Osteoblast (primary cell): ENCODE results near the gene CA5A. TPM values are rescaled to one million over a fixed set of nuclear protein-coding genes. Genes with fewer than 3 reads are reported as not detected.
A peak's percentile ranks its signal among the peaks of the same experiment; 100 is the strongest.

ENCODE experiments used
- DNase-seq: peaks from one replicate; pipeline ENCODE4 v3.0.0; 2011; ENCODE audit warnings: low spot score, mixed read lengths; ENCODE audit not compliant: insufficient read length; ENCODE audit errors: missing footprints
- H2AFZ ChIP-seq: 2 replicates; pipeline ENCODE4 v1.6.0; 2011; ENCODE audit warnings: mild to moderate bottlenecking, low read length
- H3K27ac ChIP-seq: 2 replicates; pipeline ENCODE4 v1.5.1; 2011; ENCODE audit warnings: mild to moderate bottlenecking, low read depth, low read length, moderate library complexity
- H3K27me3 ChIP-seq: 2 replicates; pipeline ENCODE4 v1.6.0; 2012; ENCODE audit warnings: mild to moderate bottlenecking, control low read depth, inconsistent platforms, low read length, moderate library complexity; ENCODE audit not compliant: insufficient read depth
- H3K36me3 ChIP-seq: 2 replicates; pipeline ENCODE4 v1.5.1; 2011; ENCODE audit warnings: mild to moderate bottlenecking, low read length, control low read depth, moderate library complexity; ENCODE audit not compliant: insufficient read depth
- H3K4me1 ChIP-seq: 2 replicates; pipeline ENCODE4 v1.5.1; 2011; ENCODE audit warnings: mild to moderate bottlenecking, low read length, control low read depth, moderate library complexity; ENCODE audit not compliant: insufficient read depth
- H3K4me2 ChIP-seq: 2 replicates; pipeline ENCODE4 v1.6.0; 2011; ENCODE audit warnings: mild to moderate bottlenecking, low read length; ENCODE audit not compliant: insufficient read depth
- H3K4me3 ChIP-seq: fragments of 200-600 bp; sonication (generic); 3 replicates; pipeline ENCODE4 v1.5.1; 2012; ENCODE audit warnings: mild to moderate bottlenecking, low read length, inconsistent platforms; ENCODE audit not compliant: insufficient read depth
- H3K79me2 ChIP-seq: 2 replicates; pipeline ENCODE4 v1.6.0; 2012; ENCODE audit warnings: mild to moderate bottlenecking, low read length, control low read depth, inconsistent platforms; ENCODE audit not compliant: insufficient read depth
- H3K9me3 ChIP-seq: 2 replicates; pipeline ENCODE4 v1.5.1; 2011; ENCODE audit warnings: low read depth, low read length, control low read depth
- H4K20me1 ChIP-seq: 2 replicates; pipeline ENCODE4 v1.6.0; 2012; ENCODE audit warnings: mild to moderate bottlenecking, low read length, control low read depth; ENCODE audit not compliant: insufficient read depth
- CTCF ChIP-seq: IDR thresholded peaks from 2 replicates; pipeline ENCODE4 v1.5.1; 2011; ENCODE audit warnings: mild to moderate bottlenecking, low read depth, low read length, moderate library complexity; ENCODE audit errors: extremely low read depth
- total RNA-seq: library from RNA; depleted of rRNA; stranded (reverse); fragments of >200 nt; gene quantifications from 2 replicates; pipeline ENCODE4 v1.2.3, GENCODE V29; 2012

The CA5A gene
- total RNA-seq, 1 donor, result not detected

GRCh38 chr16:87949071-87949744 is 12.9 kb upstream of the CA5A start:
- Histone ChIP-seq H3K36me3 (peaks cover 4% of the 10 kb centered on the region), H3K27ac (no peak overlapping the region), H3K4me1 (peaks cover 15% of the 10 kb centered on the region), H3K79me2 (peaks cover 26% of the 10 kb centered on the region), H2AFZ (peak overlapping the region; percentile 9), H4K20me1 (no peaks in the 10 kb centered on the region), H3K4me2 (no peak overlapping the region), H3K27me3 (no peaks in the 10 kb centered on the region), H3K4me3 (no peak overlapping the region), H3K9me3 (no peaks in the 10 kb centered on the region)
- TF ChIP-seq CTCF, result no peak
- DNase-seq, result peak; percentile 72

GRCh38 chr16:87948735-87949070 is 12.4 kb upstream of the CA5A start:
- peak overlapping the region; percentile 9 for H2AFZ ChIP-seq
- peaks cover 15% of the 10 kb centered on the region for H3K4me1 ChIP-seq
- no peak overlapping the region for H3K4me2 ChIP-seq
- H3K36me3 ChIP-seq, result peaks cover 4% of the 10 kb centered on the region
- no peak overlapping the region for H3K27ac ChIP-seq
- H3K9me3 ChIP-seq, result no peaks in the 10 kb centered on the region
- no peaks in the 10 kb centered on the region for H3K27me3 ChIP-seq
- no peak overlapping the region for H3K4me3 ChIP-seq
- DNase-seq, result no peak
- no peaks in the 10 kb centered on the region for H4K20me1 ChIP-seq
- no peak for TF ChIP-seq CTCF
- peaks cover 21% of the 10 kb centered on the region for H3K79me2 ChIP-seq

GRCh38 chr16:87948119-87948545 is 11.8 kb upstream of the CA5A start:
- peaks cover under 1% of the 10 kb centered on the region for H3K36me3 ChIP-seq
- no peaks in the 10 kb centered on the region for H3K27me3 ChIP-seq
- no peak overlapping the region for H3K4me3 ChIP-seq
- no peaks in the 10 kb centered on the region for H4K20me1 ChIP-seq
- no peaks in the 10 kb centered on the region for H3K9me3 ChIP-seq
- H3K79me2 ChIP-seq, result peaks cover 15% of the 10 kb centered on the region
- TF ChIP-seq CTCF, result no peak
- peak overlapping the region; percentile 44 for H2AFZ ChIP-seq
- H3K4me1 ChIP-seq, result peaks cover 15% of the 10 kb centered on the region
- DNase-seq, result no peak
- no peak overlapping the region for H3K27ac ChIP-seq
- H3K4me2 ChIP-seq, result no peak overlapping the region

- no peak for DNase-seq
- Histone ChIP-seq H3K9me3 (no peaks in the 10 kb centered on the region), H3K79me2 (peaks cover 10% of the 10 kb centered on the region), H3K27me3 (no peaks in the 10 kb centered on the region), H3K4me2 (no peak overlapping the region), H3K4me1 (peaks cover 11% of the 10 kb centered on the region), H4K20me1 (no peaks in the 10 kb centered on the region), H3K36me3 (no peaks in the 10 kb centered on the region), H2AFZ (peak overlapping the region; percentile 44), H3K4me3 (no peak overlapping the region), H3K27ac (no peak overlapping the region)
- no peak for TF ChIP-seq CTCF
Observed at GRCh38 chr16:87947356-87948118, 11.2 kb upstream of the CA5A start.
